Vagina (tissue), 2 donors: ENCODE measurements around the gene FOXO1.

Source experiments
- CTCF ChIP-seq, 3 experiments: fragments of 450-650 bp in 2 of 3; fragments of 200-600 bp in 1 of 3; sonication (generic) in 1 of 3; IDR thresholded peaks; one replicate each; pipeline ENCODE4 v1.5.1; 2017 to 2019; ENCODE audit warnings: antibody characterized with exemption in 3 of 3, mild to moderate bottlenecking in 2 of 3, moderate library complexity in 2 of 3
- POLR2A ChIP-seq, 2 donors: fragments of 450-650 bp; IDR thresholded peaks; one replicate each; pipeline ENCODE4 v1.6.1; 2017; ENCODE audit warnings: antibody characterized with exemption in 2 of 2, mild to moderate bottlenecking in 2 of 2, moderate library complexity in 2 of 2
- POLR2AphosphoS5 ChIP-seq, 2 donors: sonication (generic); formaldehyde crosslinking; IDR thresholded peaks; one replicate each; pipeline ENCODE4 v1.9.0; 2017; ENCODE audit warnings: antibody characterized with exemption in 2 of 2, mild to moderate bottlenecking in 2 of 2, low read depth in 1 of 2; ENCODE audit not compliant: insufficient read depth in 1 of 2

- TF ChIP-seq POLR2AphosphoS5 (IDR thresholded peaks at IDR 0.05; ENCODE audit: insufficient read depth in 1 of 2, low read depth in 1 of 2) (no peak), POLR2A (IDR thresholded peaks at IDR 0.05) (no peak), CTCF (IDR thresholded peaks at IDR 0.05) (no peak)
These were observed 129.1 kb downstream of the FOXO1 start for GRCh38 chr13:40537146-40537895.
